H1 (cell line): ENCODE results near the gene SLC15A3. TPM values are rescaled to one million over a fixed set of nuclear protein-coding genes. Genes with fewer than 3 reads are reported as not detected.

Experiments used
- CTCF ChIA-PET: fragments of 300-600 bp; sonication (Branson Sonifier 250); formaldehyde crosslinking; loops from one replicate; lab custom pipeline; 2021; ENCODE audit not compliant: partially characterized antibody; lab: Charles Lee
- POLR2A ChIA-PET: fragments of 300-600 bp; sonication (Branson Sonifier 250); formaldehyde crosslinking; loops from one replicate; lab custom pipeline; 2021; ENCODE audit warnings: inconsistent platforms; ENCODE audit not compliant: partially characterized antibody; lab: Charles Lee
- DNase-seq, 2 experiments: peaks; one replicate each; pipeline versions ENCODE4 v3.0.0 to v3.0.0-alpha.2; 2010 to 2022; ENCODE audit warnings: low spot score in 2 of 2, low read depth in 1 of 2, mixed read lengths in 1 of 2
- FAIRE-seq: peaks from 2 replicates; lab custom pipeline; 2011; peaks lifted over from hg19 to GRCh38; lab: Jason Lieb, UNC
- H2AFZ ChIP-seq: 2 replicates; pipeline ENCODE4 v1.8.1; 2012; ENCODE audit warnings: low read length, inconsistent platforms
- H2AK5ac ChIP-seq: 2 replicates; pipeline ENCODE4 v1.6.1; 2013; ENCODE audit warnings: low read depth, low read length
- H2BK120ac ChIP-seq: replicated peaks from 2 replicates; pipeline ENCODE3; 2013; ENCODE audit warnings: low read depth, low read length, inconsistent platforms
- H2BK12ac ChIP-seq: 2 replicates; pipeline ENCODE4 v1.6.1; 2013; ENCODE audit warnings: low read depth, low read length
- H2BK15ac ChIP-seq: 2 replicates; pipeline ENCODE4 v1.6.1; 2013; ENCODE audit warnings: low read length
- H2BK20ac ChIP-seq: 2 replicates; pipeline ENCODE4 v1.6.1; 2013; ENCODE audit warnings: low read length
- H2BK5ac ChIP-seq: 2 replicates; pipeline ENCODE4 v1.6.1; 2013; ENCODE audit warnings: low read depth, low read length
- H3K14ac ChIP-seq: 2 replicates; pipeline ENCODE4 v1.6.1; 2013; ENCODE audit warnings: inconsistent platforms; ENCODE audit not compliant: insufficient read length
- H3K18ac ChIP-seq: 2 replicates; pipeline ENCODE4 v1.6.1; 2013; ENCODE audit warnings: low read length; ENCODE audit errors: extremely low read depth
- H3K23ac ChIP-seq: 2 replicates; pipeline ENCODE4 v1.6.1; 2013; ENCODE audit warnings: inconsistent platforms; ENCODE audit not compliant: insufficient read length
- H3K23me2 ChIP-seq: 2 replicates; pipeline ENCODE4 v1.6.1; 2013; ENCODE audit warnings: low read depth, low read length
- H3K27ac ChIP-seq: 2 replicates; pipeline ENCODE4 v1.6.1; 2011; ENCODE audit warnings: low read depth, low read length, inconsistent platforms
- H3K27me3 ChIP-seq, 4 experiments: replicated peaks in 1 of 4; 1 replicate in 1 of 4; 2 replicates in 3 of 4; pipeline versions ENCODE4 v1.6.1 to v1.8.1; 2011 to 2013; ENCODE audit warnings: low read length in 3 of 4, mild to moderate bottlenecking in 3 of 4, inconsistent platforms in 2 of 4, mixed read lengths in 2 of 4, moderate library complexity in 1 of 4; ENCODE audit not compliant: control insufficient read depth in 3 of 4, insufficient read depth in 3 of 4; ENCODE audit errors: extremely low read depth in 1 of 4
- H3K36me3 ChIP-seq, 4 experiments: 2 replicates each; pipeline versions ENCODE4 v1.6.1 to v1.8.1; 2011 to 2013; ENCODE audit warnings: mild to moderate bottlenecking in 4 of 4, low read length in 3 of 4, moderate library complexity in 2 of 4, control low read depth in 1 of 4, inconsistent platforms in 1 of 4; ENCODE audit not compliant: insufficient read depth in 4 of 4, control insufficient read depth in 2 of 4
- H3K4ac ChIP-seq: replicated peaks from 2 replicates; pipeline ENCODE3; 2013; ENCODE audit warnings: low read length, low read depth, mixed read lengths, inconsistent platforms; ENCODE audit not compliant: insufficient read length
- H3K4me1 ChIP-seq, 4 experiments: replicated peaks in 1 of 4; 1 replicate in 1 of 4; 2 replicates in 3 of 4; pipeline versions ENCODE4 v1.6.1 to v1.8.1; 2011 to 2013; ENCODE audit warnings: low read length in 3 of 4, inconsistent platforms in 2 of 4, mixed read lengths in 1 of 4; ENCODE audit not compliant: insufficient read depth in 4 of 4, control insufficient read depth in 3 of 4
- H3K4me2 ChIP-seq, 2 experiments: 2 replicates each; pipeline versions ENCODE4 v1.6.1 to v1.8.1; 2011 to 2013; ENCODE audit warnings: low read depth in 2 of 2, low read length in 2 of 2, control low read depth in 1 of 2, inconsistent platforms in 1 of 2, mild to moderate bottlenecking in 1 of 2; ENCODE audit not compliant: insufficient read depth in 1 of 2
- H3K4me3 ChIP-seq, 4 experiments: fragments of 200-600, 300-600 bp in 1 of 4; sonication (generic), shearing (Covaris generic), sonication (Bioruptor Twin) in 1 of 4; 2 replicates each; pipeline versions ENCODE4 v1.5.1 to v1.8.1; 2011 to 2016; ENCODE audit warnings: low read length in 4 of 4, low read depth in 3 of 4, control low read depth in 2 of 4, inconsistent platforms in 2 of 4, mild to moderate bottlenecking in 2 of 4, mixed read lengths in 1 of 4, moderate library complexity in 1 of 4; ENCODE audit not compliant: insufficient read depth in 2 of 4; ENCODE audit errors: extremely low read depth in 1 of 4
- H3K56ac ChIP-seq: replicated peaks from 2 replicates; pipeline ENCODE3; 2013; ENCODE audit warnings: low read depth, mild to moderate bottlenecking, mixed read lengths, low read length, inconsistent platforms; ENCODE audit not compliant: insufficient read length
- H3K79me1 ChIP-seq: 2 replicates; pipeline ENCODE4 v1.6.1; 2013; ENCODE audit warnings: low read depth, low read length, control low read depth
- H3K79me2 ChIP-seq, 2 experiments: 2 replicates each; pipeline versions ENCODE4 v1.6.1 to v1.8.1; 2012 to 2013; ENCODE audit warnings: low read length in 2 of 2, mild to moderate bottlenecking in 2 of 2, inconsistent platforms in 1 of 2; ENCODE audit not compliant: insufficient read depth in 2 of 2, control insufficient read depth in 1 of 2
- H3K9ac ChIP-seq, 4 experiments: replicated peaks in 1 of 4; 1 replicate in 1 of 4; 2 replicates in 3 of 4; pipeline versions ENCODE4 v1.6.1 to v1.8.1; 2011 to 2013; ENCODE audit warnings: low read depth in 3 of 4, low read length in 3 of 4, control low read depth in 2 of 4, mild to moderate bottlenecking in 2 of 4, moderate library complexity in 2 of 4, inconsistent platforms in 1 of 4; ENCODE audit errors: extremely low read depth in 1 of 4
- H3K9me3 ChIP-seq, 2 experiments: 2 replicates each; pipeline versions ENCODE4 v1.6.1 to v1.8.1; 2012 to 2013; ENCODE audit warnings: mild to moderate bottlenecking in 2 of 2, moderate library complexity in 2 of 2, control low read depth in 1 of 2, inconsistent platforms in 1 of 2, low read depth in 1 of 2, low read length in 1 of 2, mixed read lengths in 1 of 2; ENCODE audit not compliant: insufficient read depth in 2 of 2
- H4K20me1 ChIP-seq, 2 experiments: replicated peaks in 1 of 2; 2 replicates each; pipeline versions ENCODE3 to v1.8.1; 2011 to 2013; ENCODE audit warnings: inconsistent platforms in 2 of 2, low read length in 2 of 2, mild to moderate bottlenecking in 1 of 2; ENCODE audit not compliant: insufficient read depth in 2 of 2, control insufficient read depth in 1 of 2
- H4K5ac ChIP-seq: 2 replicates; pipeline ENCODE4 v1.6.1; 2013; ENCODE audit warnings: low read length, low read depth, mixed read lengths, inconsistent platforms; ENCODE audit not compliant: insufficient read length
- H4K8ac ChIP-seq: 2 replicates; pipeline ENCODE4 v1.8.0; 2013; ENCODE audit warnings: mild to moderate bottlenecking, moderate library complexity, low read length, inconsistent platforms; ENCODE audit not compliant: insufficient read depth; ENCODE audit errors: extremely low read depth
- H4K91ac ChIP-seq: replicated peaks from 2 replicates; pipeline ENCODE3; 2013; ENCODE audit warnings: low read length, mixed read lengths, inconsistent platforms; ENCODE audit not compliant: insufficient read length
- ATF2 ChIP-seq: IDR thresholded peaks from 2 replicates; pipeline ENCODE4 v1.6.1; 2012; ENCODE audit warnings: low read length, inconsistent platforms
- CHD1 ChIP-seq: IDR thresholded peaks from 2 replicates; pipeline ENCODE4 v1.6.1; 2012; ENCODE audit warnings: low read depth, low read length, improper control_type of control experiment
- CTBP2 ChIP-seq: IDR thresholded peaks from 2 replicates; pipeline ENCODE4 v1.7.0; 2011; ENCODE audit warnings: borderline replicate concordance, mild to moderate bottlenecking, moderate library complexity, mixed read lengths, low read length; ENCODE audit not compliant: insufficient read depth, insufficient read length
- KDM5A ChIP-seq: fragments of 200-600 bp; IDR thresholded peaks from 2 replicates; pipeline ENCODE4 v1.7.1; 2012; ENCODE audit warnings: mild to moderate bottlenecking, low read length, inconsistent platforms, mixed read lengths
- POU5F1 ChIP-seq: IDR thresholded peaks from 2 replicates; pipeline ENCODE4 v1.6.1; 2011; ENCODE audit warnings: low read depth, mild to moderate bottlenecking, low read length, moderate library complexity
- RAD21 ChIP-seq, 2 experiments: IDR thresholded peaks in 1 of 2; conservative IDR thresholded peaks in 1 of 2; 2 replicates each; pipeline ENCODE4 v1.6.1; 2011; ENCODE audit warnings: low read depth in 2 of 2, low read length in 2 of 2, improper control_type of control experiment in 1 of 2, inconsistent platforms in 1 of 2, mild to moderate bottlenecking in 1 of 2, moderate library complexity in 1 of 2
- RXRA ChIP-seq: IDR thresholded peaks from 2 replicates; pipeline ENCODE4 v1.6.1; 2011; ENCODE audit warnings: low read depth, mild to moderate bottlenecking, low read length, moderate library complexity; ENCODE audit not compliant: insufficient read depth
- SIRT6 ChIP-seq: IDR thresholded peaks from one replicate; pipeline ENCODE4 v1.7.1; 2012; ENCODE audit warnings: low read length, inconsistent platforms
- SP1 ChIP-seq: IDR thresholded peaks from 2 replicates; pipeline ENCODE4 v1.6.1; 2011; ENCODE audit warnings: low read depth, low read length
- TEAD4 ChIP-seq: IDR thresholded peaks from 2 replicates; pipeline ENCODE4 v1.6.1; 2012; ENCODE audit warnings: low read depth, low read length, inconsistent platforms, mixed read lengths
- YY1 ChIP-seq: IDR thresholded peaks from 2 replicates; pipeline ENCODE4 v1.6.1; 2011; ENCODE audit warnings: low read depth, mild to moderate bottlenecking, low read length
- WGBS, 2 experiments: shearing (Covaris generic) in 1 of 2; methylation state at CpG; one replicate each; pipeline versions ENCODE4 v1.1.6 to v1.1.7; 2013 to 2015; ENCODE audit warnings: low lambda C conversion rate in 2 of 2, mixed read lengths in 2 of 2, inconsistent platforms in 1 of 2, low coverage in 1 of 2, missing lambda C conversion rate in 1 of 2; ENCODE audit not compliant: insufficient replicate concordance in 2 of 2, insufficient coverage in 1 of 2, insufficient read length in 1 of 2; ENCODE audit errors: extremely low coverage in 1 of 2, missing lambda C conversion rate in 1 of 2; 5-methylcytosine and 5-hydroxymethylcytosine counted together
- polyA plus RNA-seq, 7 experiments: library from polyadenylated mRNA; depleted of rRNA in 3 of 7; stranded (reverse) in 5 of 7; unstranded in 2 of 7; fragments of >200 nt in 5 of 7; fragments of 200-250 nt in 2 of 7; gene quantifications; 1 replicate in 5 of 7; 2 replicates in 1 of 7; 4 replicates in 1 of 7; pipeline versions ENCODE4 v1.2.1 to v1.2.3, GENCODE V29; 2011 to 2013; ENCODE audit warnings: missing spikeins in 2 of 7, mixed read lengths in 2 of 7
- total RNA-seq: library from RNA; stranded (reverse); fragmentation: NEBNext Ultra II Directional; extraction: Animal tissue kit (Norgen Biotek cat#: 25700); gene quantifications from 2 replicates; pipeline ENCODE4 v1.2.1, GENCODE V29; 2021

SLC15A3 gene
- total and polyA plus RNA-seq, 2 of the 8 experiments (the other 6 are each of a cell fraction or from before 2014, with no cell fraction given) = 25.8 to 31.0 TPM

DNA sequence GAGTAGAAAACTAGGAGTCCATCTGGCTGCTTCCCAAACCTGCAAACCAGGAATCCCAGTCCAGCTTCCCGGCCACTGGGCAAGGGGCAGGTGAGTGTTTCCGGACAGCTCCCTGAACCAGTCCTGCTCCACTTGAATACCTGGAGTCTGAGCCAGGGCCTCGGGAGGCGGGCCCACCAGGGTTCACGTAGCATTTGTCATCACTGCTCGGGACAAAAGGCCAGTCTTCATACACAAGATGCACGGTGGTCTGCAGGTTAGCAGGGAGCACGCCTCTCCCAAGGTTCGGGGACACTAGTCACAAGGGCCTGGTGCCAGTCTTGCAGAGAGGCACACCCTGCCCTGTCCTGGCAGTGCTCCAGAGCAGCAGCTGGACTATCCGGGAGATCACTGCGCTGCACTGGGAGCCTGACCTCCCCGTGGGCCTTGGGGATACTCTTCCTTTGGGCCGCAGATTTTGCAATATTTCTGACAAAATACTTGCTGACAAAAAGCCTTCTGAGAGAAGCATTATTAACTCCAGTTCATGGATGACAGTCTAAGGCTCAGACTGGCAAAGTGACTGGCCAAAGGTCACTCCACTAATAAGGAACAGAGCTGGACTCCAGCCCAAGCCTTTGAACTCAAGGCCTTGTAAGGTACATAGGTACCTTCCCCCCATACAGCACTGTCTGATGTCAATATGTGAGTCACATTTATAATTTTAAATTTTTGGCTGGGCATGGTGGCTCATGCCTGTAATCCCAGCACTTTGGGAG is 44.6 kb upstream of the SLC15A3 start:
- Histone ChIP-seq H2AFZ (no peak overlapping the region), H3K4ac (no peak overlapping the region), H2BK12ac (no peak overlapping the region), H4K5ac (no peak overlapping the region), H2BK5ac (no peak overlapping the region), H3K79me2 (no peaks in the 10 kb centered on the region), H3K79me1 (no peaks in the 10 kb centered on the region), H3K23me2 (no peaks in the 10 kb centered on the region), H3K27ac (no peak overlapping the region), H3K27me3 (peaks cover 0 to 3% (median 0%) of the 10 kb centered on the region in 4 experiments; a peak in 3 of 7 replicates), H4K91ac (no peak overlapping the region), H2AK5ac (no peak overlapping the region), H3K36me3 (no peaks in the 10 kb centered on the region), H3K14ac (no peak overlapping the region), H3K4me3 (no peak overlapping the region), H3K23ac (no peak overlapping the region), H4K8ac (no peak overlapping the region), H3K4me1 (no peaks in the 10 kb centered on the region), H2BK20ac (no peak overlapping the region), H2BK120ac (no peak overlapping the region), H2BK15ac (no peak overlapping the region), H4K20me1 (peaks cover 0 to 3% of the 10 kb centered on the region in 2 experiments), H3K4me2 (no peak overlapping the region), H3K9ac (no peak overlapping the region), H3K56ac (no peak overlapping the region), H3K18ac (no peak overlapping the region), H3K9me3 (no peaks in the 10 kb centered on the region)
- FAIRE-seq (no peak), DNase-seq (no peak)
- 89% methylated on average over 13 of the region's 13 CpGs; no CpG with 5 or more reads in 1 of the 2 experiments for WGBS, 2 experiments
- POLR2A ChIA-PET = no interaction called here
- CTCF ChIA-PET = interaction anchor here (0.7 to 0.9 kb wide), 2 partner anchors 60 to 190 kb away, joined by 3 read pairs; no protein-coding TSS in a partner anchor
- no peak for TF ChIP-seq YY1
- no peak for TF ChIP-seq RXRA
- TF ChIP-seq SP1 = no peak
- no peak for TF ChIP-seq TEAD4
- TF ChIP-seq ATF2 = no peak
- no peak for TF ChIP-seq KDM5A
- no peak for TF ChIP-seq POU5F1
- TF ChIP-seq RAD21 (IDR thresholded peaks at IDR 0.05 in 1 of 2, conservative IDR thresholded peaks at IDR 0.05 in 1 of 2; ENCODE audit: low read depth in 2 of 2, low read length in 2 of 2) = no peak
- no peak for TF ChIP-seq CTBP2
- no peak for TF ChIP-seq CHD1
- no peak for TF ChIP-seq SIRT6
